A549 (cell line): Measurements from ENCODE around the gene HS3ST3B1.

Experiments
- ATOH8 ChIP-seq: fragments of 250-450 bp; sonication (Bioruptor Pico); IDR thresholded peaks from 2 replicates; pipeline ENCODE4 v1.5.0; 2020; ENCODE audit warnings: low read depth, mild to moderate bottlenecking, moderate library complexity
- CTCF ChIP-seq: fragments of >200 bp; sonication (Bioruptor Twin); formaldehyde crosslinking; IDR thresholded peaks from 3 replicates; pipeline ENCODE4 v1.5.1; 2016
- RAD21 ChIP-seq, 2 experiments: fragments of >200 bp in 1 of 2; sonication (Bioruptor Twin) in 1 of 2; formaldehyde crosslinking in 1 of 2; IDR thresholded peaks in 1 of 2; conservative IDR thresholded peaks in 1 of 2; 2 replicates in 1 of 2; 3 replicates in 1 of 2; pipeline ENCODE4 v1.6.1; 2012 to 2018; ENCODE audit warnings: inconsistent platforms in 1 of 2
- TF ChIP-seq, protein P1 (sequence below): fragments of 450-650 bp; IDR thresholded peaks from 2 replicates; pipeline ENCODE4 v1.6.1; 2014; ENCODE audit warnings: antibody characterized with exemption

DNA sequence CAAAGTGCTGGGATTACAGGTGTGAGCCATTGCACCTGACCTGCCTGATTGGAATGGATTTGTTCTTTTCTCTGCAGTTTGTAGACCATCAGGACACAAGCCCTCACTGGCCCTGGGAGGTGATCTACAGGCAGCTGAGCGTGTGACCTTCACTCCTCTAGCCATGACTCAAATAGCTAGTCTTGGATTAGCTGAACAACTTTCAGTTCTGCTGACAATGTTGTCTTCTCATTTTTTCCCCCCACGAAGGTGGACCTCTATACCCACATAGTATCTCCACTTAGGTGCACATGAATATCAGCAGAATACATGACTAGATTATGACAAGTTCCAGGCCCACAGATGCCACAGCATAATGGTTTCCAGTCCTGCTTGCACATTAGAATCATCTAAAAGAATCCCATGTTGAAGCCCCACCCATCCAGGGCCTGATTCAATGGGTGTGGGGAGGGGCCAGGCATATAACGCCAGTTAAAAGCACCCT, 36.8 kb downstream of the HS3ST3B1 start:
- TF ChIP-seq RAD21 (conservative IDR thresholded peaks at IDR 0.05 in 1 of 2, IDR thresholded peaks at IDR 0.05 in 1 of 2) (no peak), CTCF (no peak), ATOH8 (CRISPR knock-in tag) (no peak)
- TF ChIP-seq, protein P1, sequence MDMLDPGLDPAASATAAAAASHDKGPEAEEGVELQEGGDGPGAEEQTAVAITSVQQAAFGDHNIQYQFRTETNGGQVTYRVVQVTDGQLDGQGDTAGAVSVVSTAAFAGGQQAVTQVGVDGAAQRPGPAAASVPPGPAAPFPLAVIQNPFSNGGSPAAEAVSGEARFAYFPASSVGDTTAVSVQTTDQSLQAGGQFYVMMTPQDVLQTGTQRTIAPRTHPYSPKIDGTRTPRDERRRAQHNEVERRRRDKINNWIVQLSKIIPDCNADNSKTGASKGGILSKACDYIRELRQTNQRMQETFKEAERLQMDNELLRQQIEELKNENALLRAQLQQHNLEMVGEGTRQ: no peak
